ENCODE data around the gene CIT.
"Not testable (repeated sequence)": the region's sequence is repeated elsewhere in the genome, so short reads cannot be mapped to it uniquely, and the experiment has no call there.

The CIT gene

DNA sequence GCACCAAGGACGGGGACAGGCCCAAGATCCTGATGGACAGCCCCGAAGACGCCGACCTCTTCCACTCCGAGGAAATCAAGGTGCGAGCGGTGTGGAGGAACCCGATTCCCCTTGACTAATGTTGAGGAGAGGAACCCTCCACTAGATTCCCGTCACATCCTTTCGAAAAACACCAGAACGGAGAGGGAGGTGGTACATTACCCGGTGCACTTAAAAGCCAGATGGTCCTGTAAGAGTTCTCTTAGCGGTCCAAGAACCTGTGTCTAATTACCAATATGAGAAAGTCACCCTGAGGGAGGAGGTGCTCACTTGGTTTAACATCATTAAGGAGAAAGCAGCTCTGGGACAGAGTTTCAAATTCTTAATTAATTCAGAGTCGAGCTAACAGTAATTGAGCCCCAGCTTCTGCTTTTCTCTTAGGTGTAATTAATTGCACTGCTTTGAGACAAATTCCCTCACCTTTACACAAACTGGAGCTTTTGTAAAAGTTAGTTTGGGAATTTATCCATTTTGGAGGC, 208.7 kb downstream of the CIT start:
- no peak for DNase-seq

DNA sequence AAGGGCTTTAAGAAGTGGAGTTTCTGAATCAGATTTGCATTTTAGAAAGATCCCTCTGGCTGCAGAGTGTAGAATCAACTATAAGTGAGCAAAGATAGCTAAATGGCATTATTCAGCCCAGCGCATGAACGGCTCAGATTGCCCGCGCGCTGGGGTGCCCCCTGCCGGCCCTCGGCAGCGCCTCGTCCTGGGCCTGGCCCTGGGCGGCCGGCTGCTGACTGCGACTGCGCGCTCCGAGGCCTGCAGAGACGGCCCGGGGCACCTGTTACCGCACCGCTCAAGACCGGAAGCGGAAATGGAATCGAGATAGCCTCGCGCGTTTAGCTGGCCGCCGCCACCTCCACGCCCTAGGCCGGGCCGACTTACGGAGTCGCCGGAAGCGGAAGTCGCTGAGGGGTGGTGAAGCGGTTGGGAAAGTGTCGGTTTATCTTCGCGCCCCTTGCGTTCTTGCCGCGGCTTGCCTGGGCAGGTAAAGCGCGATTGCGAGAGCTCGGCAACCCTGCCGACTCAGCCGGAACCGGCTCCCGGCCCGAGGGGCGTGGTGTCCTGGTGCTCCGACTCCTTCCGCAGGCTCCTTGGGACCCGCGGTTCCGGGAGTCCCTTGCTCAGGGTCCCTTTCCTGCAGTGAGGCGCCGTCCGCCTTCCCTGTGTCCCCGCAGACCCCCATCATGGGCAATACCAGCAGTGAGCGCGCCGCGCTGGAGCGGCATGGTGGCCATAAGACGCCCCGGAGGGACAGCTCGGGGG, 209.4 kb downstream of the CIT start, which contains the start of gene PRKAB1:
TSS of gene PRKAB1 (plus strand) at position 557 of the 747 bp plus-strand sequence. CDS start at position 669, 112 bp downstream.
- peak; percentile 95 for DNase-seq

DNA sequence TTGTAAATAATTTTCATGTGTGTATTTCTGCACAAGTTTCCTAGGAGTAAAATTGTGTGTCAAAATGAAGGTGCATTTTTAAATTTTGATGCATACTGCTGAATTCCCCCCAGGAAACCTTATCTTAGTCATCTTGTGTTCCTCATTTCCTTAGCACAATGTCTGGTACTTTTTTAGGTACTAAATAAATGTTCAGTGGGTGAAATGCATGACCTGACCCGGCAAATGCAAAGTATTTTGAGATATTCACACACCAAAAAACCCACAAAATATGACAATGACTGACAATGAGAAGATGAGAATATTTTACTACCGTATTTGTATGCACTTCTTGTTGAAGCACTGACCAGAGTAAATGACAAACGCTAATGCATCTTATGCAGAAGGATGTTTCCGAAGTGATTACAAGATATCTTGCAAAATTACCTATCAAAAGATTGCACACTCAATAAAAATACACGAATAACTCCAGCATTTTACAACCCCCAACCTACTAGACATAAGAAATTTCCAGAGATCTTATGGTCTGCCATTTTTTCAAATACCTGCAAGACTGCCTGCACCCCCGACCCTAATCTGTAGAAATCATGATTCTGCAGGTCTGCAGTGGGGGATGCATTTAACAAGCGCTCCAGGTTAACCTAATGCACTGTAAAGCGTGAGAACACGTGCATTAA, 210.1 kb downstream of the CIT start:
- DNase-seq: no peak

DNA sequence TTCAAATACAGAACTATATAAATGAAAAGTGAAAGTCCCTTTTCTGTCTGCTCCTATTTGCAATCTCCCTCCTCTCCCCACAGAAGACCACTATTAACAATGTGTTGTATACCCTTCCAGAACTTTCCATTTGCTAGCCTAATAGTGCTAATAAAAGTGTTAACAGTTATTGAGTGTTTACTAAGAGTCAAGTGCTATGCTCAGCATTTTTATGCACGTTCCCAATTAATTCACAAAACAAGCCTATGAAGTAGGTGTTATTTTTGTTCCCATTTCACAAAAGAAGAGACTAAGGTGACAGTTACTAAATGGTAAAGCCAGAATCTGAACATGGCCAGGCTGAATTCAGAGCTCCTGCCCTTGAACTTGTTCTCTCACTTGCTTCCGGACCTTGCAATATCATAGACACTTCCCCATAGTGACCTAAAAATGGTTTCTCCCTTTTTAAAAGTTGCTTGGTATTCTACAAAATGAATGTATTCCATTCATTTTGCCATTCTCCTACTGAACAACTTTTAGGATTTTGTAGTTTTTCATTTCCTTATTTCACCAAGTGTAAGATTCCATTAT, 210.8 kb downstream of the CIT start:
- DNase-seq: no peak

DNA sequence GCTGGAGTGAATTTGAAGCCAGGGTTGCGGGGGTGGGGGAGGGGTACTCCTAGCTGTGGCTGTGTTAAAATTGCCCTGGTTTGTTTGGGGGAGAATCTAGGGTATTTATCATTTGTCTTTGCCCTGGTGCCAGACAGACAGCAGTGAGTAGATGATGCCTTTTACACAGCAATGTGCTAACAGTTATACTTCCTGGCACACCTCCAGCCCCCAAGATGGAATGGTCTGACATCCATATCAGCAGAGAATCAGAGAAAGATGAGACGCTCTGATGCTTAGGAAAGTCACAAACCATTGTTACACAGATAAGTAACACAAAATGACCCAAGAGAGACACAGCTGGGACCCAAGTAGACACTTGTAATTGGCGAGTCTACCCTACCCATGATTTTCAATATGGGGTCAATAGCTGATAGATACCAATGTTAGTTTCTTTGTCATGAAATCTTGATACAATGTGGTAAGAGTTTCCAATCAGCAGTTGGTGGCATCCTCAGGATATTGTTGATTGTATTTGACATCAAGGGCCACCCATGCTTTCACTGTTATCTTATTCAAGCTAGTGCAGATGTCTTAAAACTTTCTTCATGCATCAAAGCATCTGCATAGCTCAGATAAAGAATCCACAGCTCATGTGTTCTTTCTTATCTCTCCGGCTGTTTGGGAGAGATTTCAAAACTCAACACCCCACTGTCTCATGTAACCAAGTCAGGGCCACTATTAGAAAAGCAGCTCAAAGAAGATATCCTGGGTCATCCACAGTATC, 211.8 kb downstream of the CIT start:
- no peak for DNase-seq

DNA sequence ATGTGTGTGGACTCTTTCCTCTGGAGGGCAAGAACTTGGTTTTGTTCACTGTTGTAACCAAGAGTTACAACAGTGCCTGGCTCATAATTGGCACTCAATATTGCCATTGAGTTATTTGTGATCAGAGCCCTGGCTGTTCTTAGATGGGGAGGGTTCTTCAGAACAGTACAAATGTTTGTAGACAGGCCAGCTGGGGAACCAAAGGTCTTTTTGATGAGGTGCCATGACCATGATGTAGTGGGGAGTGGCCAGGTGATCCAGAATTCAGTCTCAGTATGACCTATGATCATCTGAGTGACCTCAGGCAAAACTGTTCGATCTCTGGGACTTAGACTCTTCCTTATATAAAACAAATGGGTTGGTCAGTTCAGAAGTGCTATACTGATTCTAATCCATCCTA, 212.5 kb downstream of the CIT start:
- DNase-seq: no peak

DNA sequence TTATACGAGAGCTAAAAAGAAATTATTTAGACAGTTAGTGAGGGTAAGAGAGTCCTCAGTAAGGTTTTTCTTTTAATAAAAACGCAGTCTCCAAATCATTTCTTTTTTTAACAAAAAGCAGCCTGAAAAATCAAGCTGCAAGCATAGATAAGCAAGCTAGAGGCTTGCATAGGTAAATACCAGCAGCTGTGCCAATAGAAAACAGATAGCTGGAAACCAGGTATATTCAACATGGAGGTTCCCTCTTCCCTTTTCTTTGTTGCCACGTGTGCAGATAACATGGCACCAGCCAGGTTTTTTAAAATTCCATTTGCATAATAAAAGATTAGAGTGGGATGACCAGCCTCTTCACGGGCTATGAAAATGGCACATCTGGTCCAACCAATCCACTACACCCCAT, 215.2 kb downstream of the CIT start:
- DNase-seq: no peak

DNA sequence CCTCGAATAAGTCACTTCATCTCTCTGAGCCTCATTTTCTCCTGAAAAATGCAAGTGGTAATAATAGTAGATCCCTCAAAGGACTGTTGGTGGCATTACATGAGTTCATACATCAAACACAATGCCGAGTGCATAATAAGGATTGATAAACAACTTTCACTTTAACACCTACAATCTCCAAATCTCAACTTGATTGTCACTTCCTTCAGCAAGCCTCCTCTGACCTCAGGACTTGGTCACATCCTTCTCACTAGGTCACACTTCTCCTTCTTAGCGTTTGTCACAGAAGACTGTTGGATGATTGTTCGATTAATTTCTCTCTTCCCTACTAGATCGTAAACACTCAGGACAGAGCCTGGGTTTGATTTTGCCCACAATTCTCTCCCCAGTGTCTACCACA, 217.0 kb downstream of the CIT start:
- DNase-seq: no peak

DNA sequence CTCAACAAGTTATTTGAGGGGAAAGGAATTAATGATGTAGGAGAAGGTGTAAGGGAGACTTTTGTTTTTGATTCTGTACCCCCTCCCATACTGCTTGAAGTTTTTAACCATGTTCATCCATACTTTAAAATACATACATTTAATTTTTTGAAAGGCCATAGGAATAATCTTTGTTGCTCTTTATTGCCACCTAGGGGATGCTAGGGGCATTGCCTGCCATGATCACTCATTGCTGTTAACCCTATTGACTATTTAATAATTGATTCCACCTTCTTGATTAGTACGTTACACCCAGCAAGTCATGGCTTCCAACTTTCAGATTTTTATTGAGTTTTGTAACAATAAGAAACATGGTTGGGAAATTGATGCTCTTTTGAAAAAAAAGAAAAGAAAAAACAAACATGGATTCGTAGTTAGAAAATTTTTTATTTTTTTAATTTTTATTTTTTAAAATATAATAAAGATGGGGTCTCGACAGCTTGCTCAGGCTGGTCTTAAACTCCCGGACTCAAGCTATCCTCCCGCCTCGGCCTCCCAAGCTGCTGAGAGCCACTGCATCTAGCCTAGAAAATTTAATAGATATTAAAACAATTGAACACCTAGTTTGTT, 217.7 kb downstream of the CIT start:
- no peak for DNase-seq

DNA sequence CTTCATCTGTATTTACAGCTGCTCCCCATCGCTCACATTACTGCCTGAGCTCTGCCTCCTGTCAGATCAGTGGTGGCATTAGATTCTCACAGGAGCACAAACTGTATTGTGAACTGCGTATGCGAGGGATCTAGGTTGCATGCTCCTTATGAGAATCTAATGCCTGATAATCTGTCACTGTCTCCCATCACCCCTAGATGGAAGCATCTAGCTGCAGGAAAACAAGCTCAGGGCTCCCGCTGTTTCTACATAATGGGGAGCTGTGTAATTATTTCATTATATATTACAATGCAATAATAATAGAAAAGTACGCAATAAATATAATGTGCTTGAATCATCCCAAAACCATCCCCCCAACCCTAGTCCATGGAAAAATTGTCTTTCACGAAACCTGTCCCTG, 219.0 kb downstream of the CIT start:
- not testable (repeated sequence) for DNase-seq

DNA sequence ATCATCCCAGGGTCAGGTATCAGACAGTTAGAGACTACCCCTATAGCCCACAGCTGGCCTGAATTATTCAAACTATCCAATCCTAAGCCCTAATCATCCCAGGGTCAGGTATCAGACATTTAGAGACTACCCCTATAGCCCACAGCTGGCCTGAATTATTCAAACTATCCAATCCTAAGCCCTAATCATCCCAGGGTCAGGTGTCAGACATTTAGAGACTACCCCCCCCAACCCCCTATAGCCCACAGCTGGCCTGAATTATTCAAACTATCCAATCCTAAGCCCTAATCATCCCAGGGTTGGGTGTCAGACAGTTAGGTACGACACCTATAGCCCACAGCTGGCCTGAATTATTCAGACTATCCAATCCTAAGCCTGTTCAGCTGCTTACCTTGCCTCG, 220.1 kb downstream of the CIT start:
- DNase-seq: not testable (repeated sequence)

DNA sequence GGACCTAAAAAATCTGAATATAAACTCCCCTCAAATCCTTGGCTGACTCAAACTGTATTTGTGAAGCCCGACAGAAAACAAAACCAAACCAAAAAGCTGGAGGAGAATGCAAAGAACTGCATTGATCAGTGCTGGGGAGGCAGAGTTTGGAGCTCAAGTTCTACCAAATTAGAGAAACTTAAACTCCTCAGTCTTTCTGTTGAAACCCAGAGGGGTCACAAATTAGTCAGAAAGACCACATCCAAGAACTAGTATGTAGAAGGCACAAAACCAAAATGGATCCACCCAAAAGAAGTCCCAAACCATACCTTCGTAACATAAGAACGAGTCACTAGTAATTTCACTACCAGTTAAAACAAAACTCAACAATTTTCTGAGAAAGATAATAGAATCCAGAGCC, 224.5 kb downstream of the CIT start:
- DNase-seq: no peak

DNA sequence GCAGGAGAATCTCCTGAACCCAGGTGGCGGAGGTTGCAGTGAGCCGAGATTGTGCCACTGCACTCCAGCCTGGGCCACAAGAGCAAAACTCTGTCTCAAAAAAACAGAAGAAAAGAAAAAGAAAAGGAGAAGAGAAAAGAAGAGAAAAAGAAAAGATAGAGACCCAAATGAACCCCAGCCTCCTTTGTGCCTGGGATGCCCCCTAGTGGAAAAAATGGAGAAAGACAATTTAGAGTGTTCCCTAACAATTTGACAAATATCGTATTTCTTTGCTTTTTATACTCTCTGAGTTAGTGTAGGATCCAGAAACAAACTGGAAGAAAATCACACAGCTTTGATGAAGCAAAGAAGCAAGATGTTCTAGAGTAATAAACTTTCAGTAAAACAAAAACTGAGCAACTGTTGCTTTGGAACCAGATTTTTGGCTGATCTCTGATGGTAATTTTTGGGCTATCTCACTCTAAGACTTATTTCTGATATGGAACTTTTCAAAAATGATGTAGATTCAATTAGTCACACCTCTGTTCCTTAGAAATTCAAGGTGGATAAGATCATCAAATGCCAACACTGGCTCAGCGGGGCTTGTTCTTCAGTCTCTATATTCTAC, 227.8 kb downstream of the CIT start:
- no peak for DNase-seq

DNA sequence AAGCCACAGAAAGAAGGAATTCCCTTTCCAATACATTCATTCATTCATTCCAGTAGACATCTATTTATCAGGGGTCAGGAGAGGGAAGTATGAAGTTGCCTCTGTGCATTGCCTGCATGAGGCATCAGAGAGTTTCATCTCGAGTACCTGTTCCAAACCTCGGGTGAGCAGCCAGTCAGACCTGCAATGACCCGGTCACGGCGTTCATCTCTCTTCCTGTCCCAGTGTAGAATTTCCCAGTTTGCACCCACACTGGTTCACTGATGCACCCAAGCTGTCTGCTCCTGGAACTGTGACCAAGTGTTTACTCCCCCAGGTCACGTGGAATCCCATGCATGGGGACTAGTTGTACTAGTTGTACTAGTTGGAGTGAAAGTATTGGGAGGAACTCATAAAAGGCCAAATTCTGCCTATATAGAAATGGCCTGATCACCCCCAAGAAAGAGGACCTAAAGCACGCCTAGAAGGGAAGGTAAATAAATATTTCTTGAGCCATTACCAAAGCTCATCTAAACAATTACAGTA, 231.5 kb downstream of the CIT start:
- DNase-seq: no peak

DNA sequence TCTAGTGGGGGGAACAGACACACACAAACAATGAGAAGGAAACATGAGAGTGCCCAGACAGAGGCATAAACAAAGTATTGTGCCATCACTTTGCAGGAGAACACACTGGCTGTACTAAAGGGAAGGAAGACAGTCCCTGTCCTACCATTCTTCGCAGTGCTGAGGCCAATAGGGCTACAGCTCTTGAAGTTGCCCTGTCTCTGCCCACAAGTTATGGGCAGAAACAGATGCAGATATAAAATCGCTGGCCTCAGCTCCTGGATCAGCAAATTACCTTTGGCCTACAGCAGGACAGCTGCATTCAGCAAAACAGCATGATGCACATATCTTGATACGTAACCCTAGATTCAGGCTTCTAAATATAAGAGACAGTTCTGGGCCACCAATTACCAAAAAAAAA, 232.2 kb downstream of the CIT start:
- no peak for DNase-seq

DNA sequence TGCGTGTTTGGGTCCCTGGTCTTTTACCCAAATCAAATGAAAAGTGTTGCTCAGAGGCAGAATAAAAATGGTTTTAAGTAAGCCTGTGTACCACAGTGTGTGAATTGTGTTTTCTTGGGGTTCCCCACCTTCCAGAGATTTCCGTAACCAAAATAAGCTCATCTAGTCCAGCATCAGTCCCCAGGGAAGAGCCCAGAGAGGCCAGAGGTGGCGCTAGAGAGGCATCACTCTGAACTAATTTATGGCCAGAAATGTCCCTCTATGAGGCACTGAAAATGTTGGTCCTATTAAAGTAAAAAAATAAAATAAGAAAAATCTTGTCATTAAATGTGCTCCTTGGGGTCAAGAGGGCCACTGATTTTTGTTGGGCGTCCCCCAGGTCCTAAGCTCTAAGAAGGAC, 234.1 kb downstream of the CIT start:
- DNase-seq: no peak

Data from GDM1 (cell line).